ENCODE results near the gene VPS13D.
"Not testable (repeated sequence)": the region's sequence is repeated elsewhere in the genome, so short reads cannot be mapped to it uniquely, and the experiment has no call there.

GRCh38 chr1:12538536-12538935 lies 308.7 kb downstream of the VPS13D start:
- TF ChIP-seq CTCF (IDR thresholded peaks at IDR 0.05; ENCODE audit: extremely low read depth in 1 of 2, insufficient read depth in 1 of 2, low read depth in 1 of 2, low read length in 2 of 2); POLR2A (IDR thresholded peaks at IDR 0.05; ENCODE audit: low read depth, low read length); MAX (IDR thresholded peaks at IDR 0.05; ENCODE audit: insufficient read depth, insufficient read length); EZH2 (IDR thresholded peaks at IDR 0.05; ENCODE audit: borderline replicate concordance, low read depth, low read length, severe bottlenecking): not testable (repeated sequence)

Data from endothelial cell of umbilical vein (primary cell).